Measurements from ENCODE around the gene FHL1.

FHL1 gene

GRCh38 chrX:136158685-136159084, 11.4 kb downstream of the FHL1 start:
- no peaks in the 10 kb centered on the region for H3K9me3 ChIP-seq
- no peaks in the 10 kb centered on the region for H3K27me3 ChIP-seq
- peak overlapping the region; percentile 69 to 98 for H3K27ac ChIP-seq
- intact Hi-C loops (cut with DNase I; ENCODE audit: low total_unique reads): no loop called here
- H3K4me1 ChIP-seq: peaks cover 0 to 96% (median 9%) of the 10 kb centered on the region in 4 donors
- H3K36me3 ChIP-seq: no peaks in the 10 kb centered on the region
- TF ChIP-seq, protein P1, sequence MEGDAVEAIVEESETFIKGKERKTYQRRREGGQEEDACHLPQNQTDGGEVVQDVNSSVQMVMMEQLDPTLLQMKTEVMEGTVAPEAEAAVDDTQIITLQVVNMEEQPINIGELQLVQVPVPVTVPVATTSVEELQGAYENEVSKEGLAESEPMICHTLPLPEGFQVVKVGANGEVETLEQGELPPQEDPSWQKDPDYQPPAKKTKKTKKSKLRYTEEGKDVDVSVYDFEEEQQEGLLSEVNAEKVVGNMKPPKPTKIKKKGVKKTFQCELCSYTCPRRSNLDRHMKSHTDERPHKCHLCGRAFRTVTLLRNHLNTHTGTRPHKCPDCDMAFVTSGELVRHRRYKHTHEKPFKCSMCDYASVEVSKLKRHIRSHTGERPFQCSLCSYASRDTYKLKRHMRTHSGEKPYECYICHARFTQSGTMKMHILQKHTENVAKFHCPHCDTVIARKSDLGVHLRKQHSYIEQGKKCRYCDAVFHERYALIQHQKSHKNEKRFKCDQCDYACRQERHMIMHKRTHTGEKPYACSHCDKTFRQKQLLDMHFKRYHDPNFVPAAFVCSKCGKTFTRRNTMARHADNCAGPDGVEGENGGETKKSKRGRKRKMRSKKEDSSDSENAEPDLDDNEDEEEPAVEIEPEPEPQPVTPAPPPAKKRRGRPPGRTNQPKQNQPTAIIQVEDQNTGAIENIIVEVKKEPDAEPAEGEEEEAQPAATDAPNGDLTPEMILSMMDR (IDR thresholded peaks at IDR 0.05): no peak
- DNase-seq: no peak
- no peak overlapping the region for H3K4me3 ChIP-seq

DNA sequence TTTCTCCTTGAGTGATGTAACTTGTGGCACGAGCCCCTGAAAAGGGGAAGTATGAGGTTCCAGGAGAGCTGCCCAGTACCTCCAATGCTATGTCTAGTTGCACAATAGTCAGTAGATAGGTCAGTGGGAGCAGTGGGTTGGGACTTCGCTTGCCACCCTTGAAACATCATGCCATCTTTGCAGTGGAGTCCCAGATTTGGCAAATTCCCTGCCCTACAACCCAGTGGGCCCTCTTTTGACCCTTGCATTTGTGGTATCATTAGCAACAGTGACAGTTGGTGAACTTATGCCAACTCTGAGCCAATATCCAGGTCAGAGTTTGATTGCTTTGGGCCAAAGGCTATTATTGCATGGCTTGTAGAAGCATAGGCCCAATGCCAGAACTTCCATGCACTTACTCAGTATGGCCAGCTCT, 12.3 kb downstream of the FHL1 start:
- intact Hi-C loops (cut with DNase I; ENCODE audit: low total_unique reads): loop anchor here (5.0 kb wide), 1 partner anchor 127 kb away; no protein-coding TSS in a partner anchor
- H3K4me1 ChIP-seq: peaks cover 0 to 96% (median 9%) of the 10 kb centered on the region in 4 donors
- H3K27me3 ChIP-seq: no peaks in the 10 kb centered on the region
- H3K4me3 ChIP-seq: no peak overlapping the region
- H3K9me3 ChIP-seq: no peaks in the 10 kb centered on the region
- TF ChIP-seq, protein P1 (IDR thresholded peaks at IDR 0.05): no peak
- H3K36me3 ChIP-seq: no peaks in the 10 kb centered on the region
- DNase-seq: peak in 1 of 2 donors; percentile 70
- peak overlapping the region; percentile 69 to 98 for H3K27ac ChIP-seq

GRCh38 chrX:136162827-136163570, 15.7 kb downstream of the FHL1 start:
- H3K27ac ChIP-seq: peak overlapping the region; percentile 69 to 98
- TF ChIP-seq, protein P1 (IDR thresholded peaks at IDR 0.05): peak; percentile 52 to 59
- no peaks in the 10 kb centered on the region for H3K9me3 ChIP-seq
- H3K4me3 ChIP-seq: no peak overlapping the region
- DNase-seq: peak in 1 of 2 donors; percentile 73
- peaks cover 0 to 93% (median 7%) of the 10 kb centered on the region in 4 donors for H3K4me1 ChIP-seq
- intact Hi-C loops (cut with DNase I; ENCODE audit: low total_unique reads): loop anchor here (5.0 kb wide), 1 partner anchor 131 kb away; no protein-coding TSS in a partner anchor
- no peaks in the 10 kb centered on the region for H3K27me3 ChIP-seq
- no peaks in the 10 kb centered on the region for H3K36me3 ChIP-seq

DNA sequence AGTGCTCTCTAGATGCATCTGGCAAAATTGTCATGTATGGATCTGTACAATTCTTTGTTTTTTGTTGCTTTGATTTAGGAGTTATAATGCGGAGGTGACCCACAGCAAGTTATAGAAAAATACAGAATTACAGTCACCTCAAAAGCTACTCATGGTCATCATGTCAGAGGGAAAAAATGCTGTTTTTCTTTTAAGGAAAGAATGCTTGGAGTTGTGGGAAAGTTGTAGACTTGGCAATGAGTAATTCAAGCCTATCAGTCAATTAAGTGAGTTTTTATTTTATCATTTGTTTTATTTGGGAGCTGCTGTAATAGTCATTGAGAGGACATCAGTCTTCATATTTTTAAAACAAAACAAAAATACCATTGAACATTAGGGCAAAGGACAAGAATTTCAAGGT, 16.4 kb downstream of the FHL1 start:
- intact Hi-C loops (cut with DNase I; ENCODE audit: low total_unique reads): loop anchor here (5.0 kb wide), 1 partner anchor 131 kb away; no protein-coding TSS in a partner anchor
- Histone ChIP-seq H3K4me3 (no peak overlapping the region), H3K9me3 (no peaks in the 10 kb centered on the region), H3K4me1 (peaks cover 0 to 92% (median 7%) of the 10 kb centered on the region in 4 donors), H3K27me3 (no peaks in the 10 kb centered on the region), H3K27ac (peak overlapping the region; percentile 69 to 98), H3K36me3 (no peaks in the 10 kb centered on the region)
- TF ChIP-seq, protein P1 (IDR thresholded peaks at IDR 0.05): no peak
- DNase-seq: no peak

- Histone ChIP-seq H3K27me3 (no peaks in the 10 kb centered on the region), H3K27ac (peak overlapping the region; percentile 77 to 81), H3K4me3 (no peak overlapping the region), H3K36me3 (no peaks in the 10 kb centered on the region), H3K4me1 (peaks cover 0 to 92% (median 13%) of the 10 kb centered on the region in 4 donors), H3K9me3 (no peaks in the 10 kb centered on the region)
- intact Hi-C loops (cut with DNase I; ENCODE audit: low total_unique reads): loop anchor here (5.0 kb wide), 1 partner anchor 97 kb away; no protein-coding TSS in a partner anchor
- no peak for DNase-seq
- TF ChIP-seq, protein P1 (IDR thresholded peaks at IDR 0.05): no peak
Observed at GRCh38 chrX:136165406-136165805, 18.1 kb downstream of the FHL1 start.
